GM12878 (cell line): ENCODE measurements around the gene CSMD2. TPM values are rescaled to one million over a fixed set of nuclear protein-coding genes. Genes with fewer than 3 reads are reported as not detected.

Experiments
- ATAC-seq: fragments of 200-7000 bp; cut with Tn5 transposase; 3 replicates; pipeline ENCODE4 v1.9.1; 2020; ENCODE audit warnings: mild to moderate bottlenecking, moderate library complexity
- BruUV-seq: library from RNA; stranded (reverse); fragments of 400-500 nt; replicated peaks from 2 replicates; lab custom pipeline; 2021; lab: Mats Ljungman, UMichigan
- CTCF ChIA-PET: fragments of 300-600 bp; sonication (Branson Sonifier 250); formaldehyde crosslinking; extraction: SDS; loops from one replicate; lab custom pipeline; 2021; ENCODE audit warnings: inconsistent platforms; lab: Yijun Ruan, JAX
- POLR2A ChIA-PET: fragments of 350-600 bp; formaldehyde crosslinking; extraction: SDS; loops from one replicate; lab custom pipeline; 2021; ENCODE audit warnings: inconsistent platforms; lab: Charles Lee
- RAD21 ChIA-PET: fragments of 300-600 bp; sonication (Branson Sonifier 250); formaldehyde crosslinking; loops from one replicate; lab custom pipeline; 2023; ENCODE audit warnings: antibody characterized with exemption; ENCODE audit not compliant: unreplicated experiment; lab: Charles Lee
- SMC1A ChIA-PET: fragments of 300-600 bp; sonication (Branson Sonifier 250); formaldehyde crosslinking; loops from one replicate; lab custom pipeline; 2023; ENCODE audit not compliant: unreplicated experiment, uncharacterized antibody; lab: Charles Lee
- DNase-seq: peaks from one replicate; pipeline ENCODE4 v3.0.0-alpha.2; 2011; ENCODE audit warnings: low read depth, low spot score
- FAIRE-seq: peaks from 3 replicates; lab custom pipeline; 2011; peaks lifted over from hg19 to GRCh38; lab: Jason Lieb, UNC
- H2AFZ ChIP-seq: 2 replicates; pipeline ENCODE4 v1.6.0; 2011; ENCODE audit warnings: low read depth, low read length, control low read depth; ENCODE audit not compliant: control insufficient read depth
- H3K27ac ChIP-seq: 2 replicates; pipeline ENCODE4 v1.5.1; 2011; ENCODE audit warnings: control low read depth; ENCODE audit not compliant: control insufficient read depth, insufficient read depth
- H3K27me3 ChIP-seq, 2 experiments: replicated peaks in 1 of 2; 2 replicates each; pipeline versions ENCODE4 v1.6.0 to v1.6.1; 2011; ENCODE audit warnings: low read length in 1 of 2; ENCODE audit not compliant: control insufficient read depth in 2 of 2, insufficient read depth in 2 of 2
- H3K36me3 ChIP-seq, 2 experiments: 2 replicates each; pipeline ENCODE4 v1.5.1; 2011; ENCODE audit warnings: low read length in 1 of 2; ENCODE audit not compliant: control insufficient read depth in 2 of 2, insufficient read depth in 2 of 2
- H3K4me1 ChIP-seq: 2 replicates; pipeline ENCODE4 v1.6.1; 2011; ENCODE audit warnings: mild to moderate bottlenecking, low read length, moderate library complexity, mixed read lengths; ENCODE audit not compliant: control insufficient read depth, insufficient read depth
- H3K4me2 ChIP-seq: 2 replicates; pipeline ENCODE4 v1.6.0; 2011; ENCODE audit warnings: control low read depth; ENCODE audit not compliant: control insufficient read depth, insufficient read depth
- H3K4me3 ChIP-seq: fragments of 200-600 bp; sonication (generic); 2 replicates; pipeline ENCODE4 v1.5.1; 2016
- H3K79me2 ChIP-seq: 2 replicates; pipeline ENCODE4 v1.6.0; 2011; ENCODE audit warnings: low read length; ENCODE audit not compliant: control insufficient read depth, insufficient read depth
- H3K9ac ChIP-seq: 2 replicates; pipeline ENCODE4 v1.8.0; 2011; ENCODE audit warnings: low read length, control low read depth, mixed read lengths; ENCODE audit not compliant: control insufficient read depth, insufficient read depth
- H3K9me3 ChIP-seq: replicated peaks from 3 replicates; pipeline ENCODE4 v1.5.1; 2011; ENCODE audit warnings: mild to moderate bottlenecking, low read length; ENCODE audit not compliant: control insufficient read depth, insufficient read depth
- H4K20me1 ChIP-seq: 2 replicates; pipeline ENCODE4 v1.6.0; 2011; ENCODE audit not compliant: control insufficient read depth, insufficient read depth
- STAT3 ChIP-seq: IDR thresholded peaks from 2 replicates; pipeline ENCODE4 v1.6.1; 2011; ENCODE audit warnings: low read depth, low read length, improper control_type of control experiment
- SUPT20H ChIP-seq: IDR thresholded peaks from 2 replicates; pipeline ENCODE4 v1.6.1; 2011; ENCODE audit warnings: low read depth, mild to moderate bottlenecking, low read length, moderate library complexity, borderline replicate concordance; ENCODE audit not compliant: control insufficient read depth
- WGBS: methylation state at CpG from one replicate; pipeline ENCODE4 v1.1.6; 2016; ENCODE audit warnings: low lambda C conversion rate; ENCODE audit not compliant: insufficient replicate concordance, insufficient coverage; ENCODE audit errors: missing lambda C conversion rate; 5-methylcytosine and 5-hydroxymethylcytosine counted together
- in situ Hi-C: fragments of 300-500 bp; cut with MboI; formaldehyde crosslinking; loops from 9 replicates; pipeline ENCODE4 v1.14.3; 2018; ENCODE audit warnings: mixed read lengths
- intact Hi-C: fragments of 100-400 bp; cut with micrococcal nuclease; formaldehyde crosslinking; loops from one replicate; pipeline ENCODE4 v1.14.2; 2022; ENCODE audit not compliant: unreplicated experiment
- polyA plus RNA-seq, 11 experiments: library from polyadenylated mRNA; depleted of rRNA in 4 of 11; unstranded in 6 of 11; stranded (reverse) in 5 of 11; fragments of >200 nt; fragmentation: Nextera tagmentation in 4 of 11; fragmentation: Illumina TruSeq in 1 of 11; extraction: Ambion mirVana in 4 of 11; extraction: Trizol in 1 of 11; gene quantifications; 1 replicate in 1 of 11; 2 replicates in 10 of 11; pipeline versions ENCODE4 v1.2.1 to v1.2.3, GENCODE V29; 2011 to 2016; ENCODE audit warnings: inconsistent platforms in 2 of 11, missing spikeins in 2 of 11, low read depth in 1 of 11
- total RNA-seq, 4 experiments: library from RNA; depleted of rRNA in 3 of 4; stranded (reverse); fragments of >200 nt in 3 of 4; fragmentation: Illumina TruSeq in 1 of 4; extraction: Trizol in 1 of 4; gene quantifications; 2 replicates each; pipeline versions ENCODE4 v1.2.1 to v1.2.3, GENCODE V29; 2013 to 2021
- TF ChIP-seq, protein P1 (sequence below): fragments of 450-650 bp; IDR thresholded peaks from 2 replicates; pipeline ENCODE4 v1.6.1; 2014; ENCODE audit warnings: mild to moderate bottlenecking
- TF ChIP-seq, protein P2 (sequence below): fragments of 450-650 bp; IDR thresholded peaks from 2 replicates; pipeline ENCODE4 v1.6.1; 2017; ENCODE audit warnings: mild to moderate bottlenecking

CSMD2 gene
- total and polyA plus RNA-seq, 10 of the 15 experiments (the other 5 are each of a cell fraction or from before 2014, with no cell fraction given), result under 0.01 TPM; not detected in 9

DNA sequence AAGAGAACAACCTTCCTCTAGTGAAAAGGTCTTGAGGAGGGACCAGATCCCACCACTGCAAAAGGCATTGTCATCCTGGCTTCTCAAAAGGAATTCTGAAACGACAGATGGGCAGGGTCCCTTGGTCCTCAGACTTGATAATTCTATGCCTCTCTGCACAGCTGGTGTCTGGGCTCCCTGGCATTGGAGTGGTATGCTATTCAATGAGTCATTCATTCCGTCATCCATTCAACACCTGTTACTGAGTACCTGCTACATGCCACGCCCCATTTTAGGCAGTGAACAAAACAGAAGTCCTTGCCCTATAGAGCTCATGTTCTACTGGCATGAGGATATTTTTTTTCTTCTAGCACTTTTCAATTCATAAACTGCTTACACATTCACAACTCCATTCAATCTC lies 347.0 kb downstream of the CSMD2 start (continued):
- TF ChIP-seq, protein P1, sequence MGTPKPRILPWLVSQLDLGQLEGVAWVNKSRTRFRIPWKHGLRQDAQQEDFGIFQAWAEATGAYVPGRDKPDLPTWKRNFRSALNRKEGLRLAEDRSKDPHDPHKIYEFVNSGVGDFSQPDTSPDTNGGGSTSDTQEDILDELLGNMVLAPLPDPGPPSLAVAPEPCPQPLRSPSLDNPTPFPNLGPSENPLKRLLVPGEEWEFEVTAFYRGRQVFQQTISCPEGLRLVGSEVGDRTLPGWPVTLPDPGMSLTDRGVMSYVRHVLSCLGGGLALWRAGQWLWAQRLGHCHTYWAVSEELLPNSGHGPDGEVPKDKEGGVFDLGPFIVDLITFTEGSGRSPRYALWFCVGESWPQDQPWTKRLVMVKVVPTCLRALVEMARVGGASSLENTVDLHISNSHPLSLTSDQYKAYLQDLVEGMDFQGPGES, result no peak
- TF ChIP-seq STAT3, result no peak
- TF ChIP-seq, protein P2, sequence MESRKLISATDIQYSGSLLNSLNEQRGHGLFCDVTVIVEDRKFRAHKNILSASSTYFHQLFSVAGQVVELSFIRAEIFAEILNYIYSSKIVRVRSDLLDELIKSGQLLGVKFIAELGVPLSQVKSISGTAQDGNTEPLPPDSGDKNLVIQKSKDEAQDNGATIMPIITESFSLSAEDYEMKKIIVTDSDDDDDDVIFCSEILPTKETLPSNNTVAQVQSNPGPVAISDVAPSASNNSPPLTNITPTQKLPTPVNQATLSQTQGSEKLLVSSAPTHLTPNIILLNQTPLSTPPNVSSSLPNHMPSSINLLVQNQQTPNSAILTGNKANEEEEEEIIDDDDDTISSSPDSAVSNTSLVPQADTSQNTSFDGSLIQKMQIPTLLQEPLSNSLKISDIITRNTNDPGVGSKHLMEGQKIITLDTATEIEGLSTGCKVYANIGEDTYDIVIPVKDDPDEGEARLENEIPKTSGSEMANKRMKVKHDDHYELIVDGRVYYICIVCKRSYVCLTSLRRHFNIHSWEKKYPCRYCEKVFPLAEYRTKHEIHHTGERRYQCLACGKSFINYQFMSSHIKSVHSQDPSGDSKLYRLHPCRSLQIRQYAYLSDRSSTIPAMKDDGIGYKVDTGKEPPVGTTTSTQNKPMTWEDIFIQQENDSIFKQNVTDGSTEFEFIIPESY, result no peak
- TF ChIP-seq, all 136 proteins: peak for 0

DNA sequence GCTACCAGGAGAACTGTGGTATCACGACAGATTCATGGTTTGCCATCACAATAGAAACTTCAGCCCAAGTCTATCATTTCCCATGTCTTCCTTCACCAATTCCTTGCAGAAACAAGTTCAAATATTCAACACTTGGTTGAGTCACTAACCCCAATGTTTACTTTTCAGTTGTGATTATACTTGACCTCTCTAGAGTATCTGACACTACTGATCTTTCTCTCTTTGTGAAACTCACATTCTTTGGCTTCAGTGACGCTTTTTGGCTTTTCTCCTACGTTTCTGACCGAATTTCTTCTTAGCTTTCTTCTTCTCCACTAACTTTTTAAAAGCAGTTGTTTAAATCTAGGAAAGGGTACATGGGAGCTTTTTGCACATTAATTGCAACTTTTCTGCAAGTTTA lies 350.0 kb downstream of the CSMD2 start:
- 0% methylated on average over 4 of the region's 4 CpGs for WGBS
- RAD21 ChIA-PET, result no interaction called here
- no peak for TF ChIP-seq SUPT20H
- no peaks in the 10 kb centered on the region; a peak in 1 of 4 replicates for H3K27me3 ChIP-seq
- POLR2A ChIA-PET, result no interaction called here
- CTCF ChIA-PET, result no interaction called here
- no peak overlapping the region for H3K4me2 ChIP-seq
- no peak overlapping the region for H2AFZ ChIP-seq
- FAIRE-seq (no peak), DNase-seq (no peak), ATAC-seq (no peak)
- H3K9ac ChIP-seq, result no peak overlapping the region
- no peaks in the 10 kb centered on the region for H3K36me3 ChIP-seq
- intact Hi-C loops (no loop called here), in situ Hi-C loops (no loop called here)
- H3K4me3 ChIP-seq, result no peak overlapping the region
- no peak overlapping the region for H3K27ac ChIP-seq
- H4K20me1 ChIP-seq, result no peaks in the 10 kb centered on the region
- SMC1A ChIA-PET, result no interaction called here
- no peaks in the 10 kb centered on the region for H3K4me1 ChIP-seq
- BruUV-seq, result no TSS peak
- H3K9me3 ChIP-seq, result no peaks in the 10 kb centered on the region
- H3K79me2 ChIP-seq, result no peaks in the 10 kb centered on the region
